Measurements from ENCODE around the gene PIP5K1B. TPM values are rescaled to one million over a fixed set of nuclear protein-coding genes. Genes with fewer than 3 reads are reported as not detected.

The PIP5K1B gene
- total RNA-seq, 1 experiment from 2014 or later = 0.20 TPM

DNA sequence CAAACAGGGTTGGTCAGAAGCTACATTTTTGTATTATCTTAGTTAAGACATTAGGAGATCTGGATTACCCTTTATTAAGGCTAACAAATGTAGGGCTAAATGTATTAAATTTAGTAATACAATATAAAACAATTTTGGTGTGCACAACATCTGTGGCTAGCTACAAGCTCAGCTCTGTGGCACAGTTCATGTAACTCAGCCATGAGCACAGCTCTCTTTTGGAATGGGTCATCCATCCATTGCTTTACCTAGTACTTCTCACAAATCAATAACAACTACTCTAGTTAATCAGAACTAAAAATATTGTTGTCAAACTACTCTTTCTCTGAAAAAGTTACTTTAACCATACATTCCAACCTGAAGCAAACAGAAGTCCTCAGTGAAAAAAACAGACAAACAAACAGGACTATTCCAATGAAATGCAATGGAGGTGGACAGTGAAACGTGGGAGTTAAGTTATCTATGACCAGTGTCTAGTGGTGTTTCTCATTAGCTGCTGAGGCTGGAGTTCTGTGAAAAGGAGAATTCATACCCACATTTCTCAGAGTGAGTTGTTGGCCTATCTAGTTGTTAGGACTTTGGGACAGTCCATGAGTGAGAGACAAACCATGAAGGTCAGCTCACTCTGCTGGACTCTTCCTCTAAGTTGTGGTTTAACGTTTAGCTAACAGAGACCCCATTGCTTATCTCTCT lies 55.1 kb downstream of the PIP5K1B start:
- intact Hi-C loops (cut with micrococcal nuclease) = loop anchor here (10.0 kb wide), 4 partner anchors 55 to 885 kb away; no protein-coding TSS in a partner anchor
- Histone ChIP-seq H4K20me1 (ENCODE audit: insufficient read depth) (no peaks in the 10 kb centered on the region), H3K4me1 (ENCODE audit: control insufficient read depth in 1 of 2, insufficient read depth in 2 of 2, low read length in 2 of 2) (no peaks in the 10 kb centered on the region), H2AFZ (ENCODE audit: low read depth, low read length, poor library complexity, severe bottlenecking) (no peak overlapping the region), H3K27ac (ENCODE audit: low read depth, low read length) (no peak overlapping the region), H3K27me3 (ENCODE audit: insufficient read depth, low read length) (peaks cover 55% of the 10 kb centered on the region), H3K79me2 (ENCODE audit: insufficient read depth, low read length) (no peaks in the 10 kb centered on the region), H3K9me3 (ENCODE audit: control insufficient read depth in 1 of 2, insufficient read depth in 1 of 2, low read depth in 1 of 2, low read length in 2 of 2) (no peaks in the 10 kb centered on the region), H3K9ac (ENCODE audit: low read length) (no peak overlapping the region), H3K4me3 (replicated peaks in 1 of 2; ENCODE audit: low read depth in 1 of 2, low read length in 2 of 2) (no peak overlapping the region), H3K4me2 (ENCODE audit: low read length) (no peak overlapping the region), H3K36me3 (ENCODE audit: control insufficient read depth in 1 of 2, insufficient read depth in 2 of 2, low read length in 2 of 2) (no peaks in the 10 kb centered on the region), H3K9me2 (ENCODE audit: insufficient read depth) (no peaks in the 10 kb centered on the region)
- TF ChIP-seq FOSL1 (IDR thresholded peaks at IDR 0.05; ENCODE audit: low read depth) = no peak
- TF ChIP-seq YY1 (IDR thresholded peaks at IDR 0.05; ENCODE audit: extremely low read depth, insufficient replicate concordance, low read depth, low read length) = no peak
- TF ChIP-seq EGR1 (IDR thresholded peaks at IDR 0.05; ENCODE audit: low read depth) = no peak
- TF ChIP-seq, protein P1, sequence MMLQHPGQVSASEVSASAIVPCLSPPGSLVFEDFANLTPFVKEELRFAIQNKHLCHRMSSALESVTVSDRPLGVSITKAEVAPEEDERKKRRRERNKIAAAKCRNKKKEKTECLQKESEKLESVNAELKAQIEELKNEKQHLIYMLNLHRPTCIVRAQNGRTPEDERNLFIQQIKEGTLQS (IDR thresholded peaks at IDR 0.05) = no peak
- TF ChIP-seq ZFX (IDR thresholded peaks at IDR 0.05) = no peak
- ChIA-PET POLR2A (no interaction called here), CTCF (no interaction called here), RAD21 (ENCODE audit: low non-redundant PET in 1 of 2, low total read pairs in 2 of 2, uncharacterized antibody in 2 of 2, unreplicated experiment in 2 of 2) (no interaction called here)
- ATAC-seq (no peak), DNase-seq (ENCODE audit: low read depth, low spot score) (no peak)
- no TSS peak for BruUV-seq (replicated peaks)

DNA sequence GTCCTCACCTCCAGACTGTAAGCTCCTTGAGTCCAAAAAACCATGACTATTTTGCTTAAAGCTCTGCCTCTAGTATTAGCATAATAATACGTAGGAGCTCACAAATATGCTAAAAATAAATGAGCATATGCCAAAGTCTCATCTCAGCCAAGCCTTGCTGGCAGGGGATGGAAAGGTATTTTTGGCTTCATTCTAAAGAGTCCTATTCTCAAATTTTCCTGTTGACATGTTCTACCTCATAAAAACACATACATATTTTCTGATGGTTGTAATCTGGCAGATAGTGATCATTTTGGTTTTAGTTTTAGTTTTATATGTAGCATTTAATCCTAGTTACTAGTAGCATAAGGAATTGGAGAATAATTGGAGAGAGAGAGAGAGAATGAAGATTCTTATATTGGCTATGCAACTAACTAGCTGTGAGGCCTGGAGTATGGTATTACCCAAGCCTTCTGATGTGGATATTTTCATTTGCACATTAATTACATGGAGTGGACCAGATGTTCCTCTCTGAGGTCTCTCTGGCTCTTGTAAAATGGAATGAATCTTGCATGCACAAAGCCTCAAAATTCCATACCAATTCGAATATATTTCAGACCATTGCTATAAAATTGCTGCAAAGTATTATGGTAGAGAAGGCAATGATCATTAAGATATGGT lies 55.8 kb downstream of the PIP5K1B start:
- CTCF ChIA-PET = no interaction called here
- H4K20me1 ChIP-seq (ENCODE audit: insufficient read depth) = no peaks in the 10 kb centered on the region
- no peak overlapping the region for H2AFZ ChIP-seq (ENCODE audit: low read depth, low read length, poor library complexity, severe bottlenecking)
- no peaks in the 10 kb centered on the region for H3K9me3 ChIP-seq (ENCODE audit: control insufficient read depth in 1 of 2, insufficient read depth in 1 of 2, low read depth in 1 of 2, low read length in 2 of 2)
- no peaks in the 10 kb centered on the region for H3K4me1 ChIP-seq (ENCODE audit: control insufficient read depth in 1 of 2, insufficient read depth in 2 of 2, low read length in 2 of 2)
- POLR2A ChIA-PET = no interaction called here
- no TSS peak for BruUV-seq (replicated peaks)
- DNase-seq (ENCODE audit: low read depth, low spot score) (no peak), ATAC-seq (no peak)
- no peaks in the 10 kb centered on the region for H3K36me3 ChIP-seq (ENCODE audit: control insufficient read depth in 1 of 2, insufficient read depth in 2 of 2, low read length in 2 of 2)
- H3K4me2 ChIP-seq (ENCODE audit: low read length) = no peak overlapping the region
- H3K4me3 ChIP-seq (replicated peaks in 1 of 2; ENCODE audit: low read depth in 1 of 2, low read length in 2 of 2) = no peak overlapping the region
- H3K27ac ChIP-seq (ENCODE audit: low read depth, low read length) = no peak overlapping the region
- H3K79me2 ChIP-seq (ENCODE audit: insufficient read depth, low read length) = no peaks in the 10 kb centered on the region
- RAD21 ChIA-PET (ENCODE audit: low non-redundant PET in 1 of 2, low total read pairs in 2 of 2, uncharacterized antibody in 2 of 2, unreplicated experiment in 2 of 2) = no interaction called here
- H3K9me2 ChIP-seq (ENCODE audit: insufficient read depth) = no peaks in the 10 kb centered on the region
- intact Hi-C loops (cut with micrococcal nuclease) = no loop called here
- peaks cover 53% of the 10 kb centered on the region for H3K27me3 ChIP-seq (ENCODE audit: insufficient read depth, low read length)
- H3K9ac ChIP-seq (ENCODE audit: low read length) = no peak overlapping the region
- no peak for TF ChIP-seq POLR2AphosphoS5 (IDR thresholded peaks at IDR 0.05; ENCODE audit: low read depth, low read length)
- TF ChIP-seq SIN3A (IDR thresholded peaks at IDR 0.05; ENCODE audit: low read depth) = no peak
- TF ChIP-seq, protein P2, sequence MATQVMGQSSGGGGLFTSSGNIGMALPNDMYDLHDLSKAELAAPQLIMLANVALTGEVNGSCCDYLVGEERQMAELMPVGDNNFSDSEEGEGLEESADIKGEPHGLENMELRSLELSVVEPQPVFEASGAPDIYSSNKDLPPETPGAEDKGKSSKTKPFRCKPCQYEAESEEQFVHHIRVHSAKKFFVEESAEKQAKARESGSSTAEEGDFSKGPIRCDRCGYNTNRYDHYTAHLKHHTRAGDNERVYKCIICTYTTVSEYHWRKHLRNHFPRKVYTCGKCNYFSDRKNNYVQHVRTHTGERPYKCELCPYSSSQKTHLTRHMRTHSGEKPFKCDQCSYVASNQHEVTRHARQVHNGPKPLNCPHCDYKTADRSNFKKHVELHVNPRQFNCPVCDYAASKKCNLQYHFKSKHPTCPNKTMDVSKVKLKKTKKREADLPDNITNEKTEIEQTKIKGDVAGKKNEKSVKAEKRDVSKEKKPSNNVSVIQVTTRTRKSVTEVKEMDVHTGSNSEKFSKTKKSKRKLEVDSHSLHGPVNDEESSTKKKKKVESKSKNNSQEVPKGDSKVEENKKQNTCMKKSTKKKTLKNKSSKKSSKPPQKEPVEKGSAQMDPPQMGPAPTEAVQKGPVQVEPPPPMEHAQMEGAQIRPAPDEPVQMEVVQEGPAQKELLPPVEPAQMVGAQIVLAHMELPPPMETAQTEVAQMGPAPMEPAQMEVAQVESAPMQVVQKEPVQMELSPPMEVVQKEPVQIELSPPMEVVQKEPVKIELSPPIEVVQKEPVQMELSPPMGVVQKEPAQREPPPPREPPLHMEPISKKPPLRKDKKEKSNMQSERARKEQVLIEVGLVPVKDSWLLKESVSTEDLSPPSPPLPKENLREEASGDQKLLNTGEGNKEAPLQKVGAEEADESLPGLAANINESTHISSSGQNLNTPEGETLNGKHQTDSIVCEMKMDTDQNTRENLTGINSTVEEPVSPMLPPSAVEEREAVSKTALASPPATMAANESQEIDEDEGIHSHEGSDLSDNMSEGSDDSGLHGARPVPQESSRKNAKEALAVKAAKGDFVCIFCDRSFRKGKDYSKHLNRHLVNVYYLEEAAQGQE (IDR thresholded peaks at IDR 0.05; ENCODE audit: low read depth) = no peak
- TF ChIP-seq FOSL1 (IDR thresholded peaks at IDR 0.05; ENCODE audit: low read depth) = no peak
- TF ChIP-seq, protein P3, sequence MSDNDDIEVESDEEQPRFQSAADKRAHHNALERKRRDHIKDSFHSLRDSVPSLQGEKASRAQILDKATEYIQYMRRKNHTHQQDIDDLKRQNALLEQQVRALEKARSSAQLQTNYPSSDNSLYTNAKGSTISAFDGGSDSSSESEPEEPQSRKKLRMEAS (IDR thresholded peaks at IDR 0.05) = no peak
- TF ChIP-seq, protein P4, sequence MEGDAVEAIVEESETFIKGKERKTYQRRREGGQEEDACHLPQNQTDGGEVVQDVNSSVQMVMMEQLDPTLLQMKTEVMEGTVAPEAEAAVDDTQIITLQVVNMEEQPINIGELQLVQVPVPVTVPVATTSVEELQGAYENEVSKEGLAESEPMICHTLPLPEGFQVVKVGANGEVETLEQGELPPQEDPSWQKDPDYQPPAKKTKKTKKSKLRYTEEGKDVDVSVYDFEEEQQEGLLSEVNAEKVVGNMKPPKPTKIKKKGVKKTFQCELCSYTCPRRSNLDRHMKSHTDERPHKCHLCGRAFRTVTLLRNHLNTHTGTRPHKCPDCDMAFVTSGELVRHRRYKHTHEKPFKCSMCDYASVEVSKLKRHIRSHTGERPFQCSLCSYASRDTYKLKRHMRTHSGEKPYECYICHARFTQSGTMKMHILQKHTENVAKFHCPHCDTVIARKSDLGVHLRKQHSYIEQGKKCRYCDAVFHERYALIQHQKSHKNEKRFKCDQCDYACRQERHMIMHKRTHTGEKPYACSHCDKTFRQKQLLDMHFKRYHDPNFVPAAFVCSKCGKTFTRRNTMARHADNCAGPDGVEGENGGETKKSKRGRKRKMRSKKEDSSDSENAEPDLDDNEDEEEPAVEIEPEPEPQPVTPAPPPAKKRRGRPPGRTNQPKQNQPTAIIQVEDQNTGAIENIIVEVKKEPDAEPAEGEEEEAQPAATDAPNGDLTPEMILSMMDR (IDR thresholded peaks at IDR 0.05 in 2 of 3, conservative IDR thresholded peaks at IDR 0.05 in 1 of 3; ENCODE audit: borderline replicate concordance in 1 of 3, insufficient read depth in 1 of 3, low read depth in 2 of 3, low read length in 2 of 3) = no peak
- no peak for TF ChIP-seq SRF (IDR thresholded peaks at IDR 0.05; ENCODE audit: low read depth)
- TF ChIP-seq EGR1 (IDR thresholded peaks at IDR 0.05; ENCODE audit: low read depth) = no peak
- TF ChIP-seq POLR2A (IDR thresholded peaks at IDR 0.05; ENCODE audit: borderline replicate concordance, extremely low read depth, insufficient read depth, insufficient read length) = no peak
- TF ChIP-seq ZNF274 (IDR thresholded peaks at IDR 0.05; ENCODE audit: low read depth, low read length) = no peak
- TF ChIP-seq SP1 (IDR thresholded peaks at IDR 0.05; ENCODE audit: low read depth) = no peak

Measured in HCT116 (cell line).